Neuronal stem cell (in vitro differentiated cells): Measurements from ENCODE around the gene ADGRA1.
A peak's percentile ranks its signal among the peaks of the same experiment; 100 is the strongest.
"Not testable (repeated sequence)": the region's sequence is repeated elsewhere in the genome, so short reads cannot be mapped to it uniquely, and the experiment has no call there.

ENCODE experiments used
- DNase-seq: peaks from one replicate; pipeline ENCODE4 v3.0.0-alpha.2; 2013; ENCODE audit warnings: low spot score
- H2AFZ ChIP-seq: one replicate; pipeline ENCODE4 v1.6.1; 2013; ENCODE audit warnings: mild to moderate bottlenecking, low read length, inconsistent platforms
- H2AK5ac ChIP-seq: 2 replicates; pipeline ENCODE4 v1.6.1; 2013; ENCODE audit warnings: low read depth, mild to moderate bottlenecking, inconsistent platforms, low read length, moderate library complexity, mixed read lengths
- H2BK120ac ChIP-seq: 2 replicates; pipeline ENCODE4 v1.6.1; 2013; ENCODE audit warnings: low read depth, mild to moderate bottlenecking, inconsistent platforms, low read length, moderate library complexity, mixed read lengths
- H2BK12ac ChIP-seq: one replicate; pipeline ENCODE4 v1.6.1; 2013; ENCODE audit warnings: low read length, inconsistent platforms
- H2BK15ac ChIP-seq: 2 replicates; pipeline ENCODE4 v1.6.1; 2013; ENCODE audit warnings: mild to moderate bottlenecking, low read length, inconsistent platforms, mixed read lengths
- H2BK5ac ChIP-seq: one replicate; pipeline ENCODE4 v1.6.1; 2013; ENCODE audit warnings: inconsistent platforms, mild to moderate bottlenecking, low read length, moderate library complexity
- H3K14ac ChIP-seq: one replicate; pipeline ENCODE4 v1.6.1; 2013; ENCODE audit warnings: low read length, inconsistent platforms
- H3K18ac ChIP-seq: 2 replicates; pipeline ENCODE4 v1.6.1; 2013; ENCODE audit warnings: low read length, inconsistent platforms
- H3K23ac ChIP-seq: 2 replicates; pipeline ENCODE4 v1.6.1; 2013; ENCODE audit warnings: low read depth, mild to moderate bottlenecking, mixed read lengths, low read length, inconsistent platforms; ENCODE audit not compliant: poor library complexity
- H3K27ac ChIP-seq: replicated peaks from 3 replicates; pipeline ENCODE4 v1.5.1; 2013; ENCODE audit warnings: low read length, inconsistent platforms
- H3K27me3 ChIP-seq, 3 experiments: 2 replicates each; pipeline ENCODE4 v1.6.1; 2013; ENCODE audit warnings: low read length in 3 of 3, mild to moderate bottlenecking in 2 of 3, inconsistent platforms in 1 of 3, low read depth in 1 of 3, mixed read lengths in 1 of 3, moderate library complexity in 1 of 3; ENCODE audit not compliant: control insufficient read depth in 3 of 3, insufficient read depth in 3 of 3
- H3K36me3 ChIP-seq, 2 donors: replicated peaks in 1 of 2; 2 replicates each; pipeline ENCODE4 v1.6.1; 2013; ENCODE audit warnings: low read length in 2 of 2; ENCODE audit not compliant: control insufficient read depth in 2 of 2, insufficient read depth in 2 of 2
- H3K4ac ChIP-seq: 2 replicates; pipeline ENCODE4 v1.6.1; 2013; ENCODE audit warnings: inconsistent platforms, mild to moderate bottlenecking, low read length, moderate library complexity
- H3K4me1 ChIP-seq, 2 donors: 1 replicate in 1 of 2; 2 replicates in 1 of 2; pipeline ENCODE4 v1.6.1; 2013; ENCODE audit warnings: low read length in 2 of 2, low read depth in 1 of 2; ENCODE audit not compliant: control insufficient read depth in 2 of 2, insufficient read depth in 1 of 2
- H3K4me2 ChIP-seq: one replicate; pipeline ENCODE4 v1.6.1; 2013; ENCODE audit warnings: mild to moderate bottlenecking, low read length, inconsistent platforms; ENCODE audit not compliant: insufficient read depth, poor library complexity, severe bottlenecking
- H3K4me3 ChIP-seq, 2 donors: 2 replicates each; pipeline ENCODE4 v1.5.1; 2013; ENCODE audit warnings: low read length in 2 of 2, mild to moderate bottlenecking in 2 of 2, inconsistent platforms in 1 of 2, moderate library complexity in 1 of 2
- H3K79me1 ChIP-seq: one replicate; pipeline ENCODE4 v1.6.1; 2013; ENCODE audit warnings: low read depth, mild to moderate bottlenecking, inconsistent platforms, low read length, moderate library complexity
- H3K9ac ChIP-seq: one replicate; pipeline ENCODE4 v1.6.1; 2013; ENCODE audit warnings: mild to moderate bottlenecking, low read depth, low read length, inconsistent platforms; ENCODE audit not compliant: poor library complexity
- H3K9me3 ChIP-seq, 2 donors: replicated peaks in 1 of 2; 2 replicates each; pipeline versions ENCODE3 to v1.6.1; 2013; ENCODE audit warnings: low read length in 2 of 2, mild to moderate bottlenecking in 2 of 2, inconsistent platforms in 1 of 2, low read depth in 1 of 2, mixed read lengths in 1 of 2, moderate library complexity in 1 of 2; ENCODE audit not compliant: control insufficient read depth in 2 of 2, insufficient read depth in 1 of 2
- H4K8ac ChIP-seq: one replicate; pipeline ENCODE4 v1.6.1; 2013; ENCODE audit warnings: low read depth, mild to moderate bottlenecking, inconsistent platforms, low read length, moderate library complexity
- H4K91ac ChIP-seq: one replicate; pipeline ENCODE4 v1.6.1; 2013; ENCODE audit warnings: low read length, low read depth, mild to moderate bottlenecking, inconsistent platforms; ENCODE audit not compliant: poor library complexity
- whole genome bisulfite sequencing, 2 donors: extraction: QIAGEN DNeasy Blood & Tissue Kit; methylation state at CpG; one replicate each; pipeline ENCODE4 v1.1.7; 2013; ENCODE audit warnings: missing lambda C conversion rate in 2 of 2, mixed read lengths in 1 of 2; ENCODE audit not compliant: insufficient read length in 2 of 2, insufficient replicate concordance in 1 of 2; ENCODE audit errors: extremely low coverage in 2 of 2; 5-methylcytosine and 5-hydroxymethylcytosine counted together

Gene ADGRA1

DNA sequence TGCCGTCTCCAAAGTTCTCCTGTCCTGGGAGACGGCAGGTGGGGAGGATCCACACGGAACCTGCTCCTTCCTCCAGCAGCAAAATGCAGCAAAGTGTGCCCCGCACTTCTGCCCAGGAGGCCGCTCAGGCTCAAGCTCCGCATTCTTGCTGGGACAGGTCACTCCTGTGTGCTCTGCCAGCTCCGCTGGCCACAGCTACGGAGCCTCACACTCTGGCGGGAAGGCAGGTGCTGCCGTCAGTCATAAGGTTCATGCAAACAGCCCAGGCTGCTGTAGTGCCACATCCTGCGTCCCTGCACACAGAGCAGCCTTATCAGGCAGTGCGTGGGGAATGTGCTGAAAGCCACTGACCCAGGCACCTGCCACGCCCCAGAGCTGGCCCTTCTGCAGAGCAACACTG lies 22.4 kb downstream of the ADGRA1 start:
- H3K9ac ChIP-seq = no peak overlapping the region
- H3K27ac ChIP-seq = no peak overlapping the region
- H2BK12ac ChIP-seq = no peak overlapping the region
- H2AK5ac ChIP-seq = no peak overlapping the region
- no peak overlapping the region for H2BK120ac ChIP-seq
- H3K9me3 ChIP-seq = peaks cover 11 to 22% of the 10 kb centered on the region in 2 donors
- H3K14ac ChIP-seq = no peak overlapping the region
- no peaks in the 10 kb centered on the region for H3K27me3 ChIP-seq
- no peak overlapping the region for H2AFZ ChIP-seq
- H2BK15ac ChIP-seq = no peak overlapping the region
- H3K4ac ChIP-seq = no peak overlapping the region
- H3K79me1 ChIP-seq = peaks cover 3% of the 10 kb centered on the region
- no peak overlapping the region for H4K91ac ChIP-seq
- H2BK5ac ChIP-seq = no peak overlapping the region
- no CpG with 5 or more reads among the region's 13 CpGs for WGBS, 2 donors
- peak overlapping the region; percentile 27 for H3K18ac ChIP-seq
- no peak overlapping the region for H4K8ac ChIP-seq
- no peak for DNase-seq
- H3K4me2 ChIP-seq = no peak overlapping the region
- no peaks in the 10 kb centered on the region for H3K36me3 ChIP-seq
- H3K4me3 ChIP-seq = no peak overlapping the region
- no peak overlapping the region for H3K23ac ChIP-seq
- no peaks in the 10 kb centered on the region for H3K4me1 ChIP-seq

DNA sequence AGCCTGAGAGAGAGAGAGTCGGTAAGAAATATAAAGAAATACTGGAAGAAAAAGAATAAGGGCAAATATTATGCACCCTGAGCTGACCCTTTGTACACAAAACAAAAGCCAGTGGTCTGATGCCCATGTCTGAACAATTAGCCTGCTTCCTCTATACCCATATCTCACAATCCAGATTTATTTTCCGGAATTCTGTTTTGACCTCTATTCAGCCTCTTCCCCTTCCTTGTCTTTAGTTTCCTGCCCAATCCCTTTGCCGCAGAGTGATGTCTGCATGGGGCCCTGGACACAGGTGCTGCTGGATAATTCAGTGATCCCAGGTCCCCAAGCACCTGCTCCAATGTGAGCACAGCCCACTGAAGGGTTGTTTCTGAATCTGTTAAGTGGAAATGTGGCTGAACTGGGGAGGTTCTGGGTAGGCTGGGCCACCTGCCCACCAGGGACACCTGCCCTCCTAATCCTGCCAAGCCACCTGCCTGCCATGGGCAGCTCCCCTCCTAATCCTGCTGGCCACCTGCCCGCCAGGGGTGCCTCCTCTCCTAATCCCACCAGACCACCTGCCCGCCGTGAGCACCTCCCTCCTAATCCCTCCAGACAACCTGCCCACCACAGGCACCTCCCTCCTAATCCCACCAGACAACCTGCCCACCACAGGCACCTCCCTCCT lies 23.0 kb downstream of the ADGRA1 start:
- no peak overlapping the region for H2BK15ac ChIP-seq
- no peak overlapping the region for H2BK12ac ChIP-seq
- peak overlapping the region; percentile 43 for H3K23ac ChIP-seq
- H2AFZ ChIP-seq = no peak overlapping the region
- H3K4me2 ChIP-seq = no peak overlapping the region
- H2BK120ac ChIP-seq = no peak overlapping the region
- no peak overlapping the region for H3K14ac ChIP-seq
- H3K4me1 ChIP-seq = no peaks in the 10 kb centered on the region
- H2AK5ac ChIP-seq = peak overlapping the region; percentile 46
- no peaks in the 10 kb centered on the region for H3K27me3 ChIP-seq
- no peak overlapping the region for H3K4ac ChIP-seq
- peaks cover 3% of the 10 kb centered on the region for H3K79me1 ChIP-seq
- no peak overlapping the region for H3K27ac ChIP-seq
- H4K91ac ChIP-seq = no peak overlapping the region
- no peaks in the 10 kb centered on the region for H3K36me3 ChIP-seq
- WGBS, 2 donors = no CpG with 5 or more reads among the region's 6 CpGs
- H3K9me3 ChIP-seq = peaks cover 11 to 22% of the 10 kb centered on the region in 2 donors
- H3K18ac ChIP-seq = peak overlapping the region; percentile 38
- H3K9ac ChIP-seq = no peak overlapping the region
- H3K4me3 ChIP-seq = no peak overlapping the region
- no peak overlapping the region for H4K8ac ChIP-seq
- H2BK5ac ChIP-seq = no peak overlapping the region
- DNase-seq = no peak

DNA sequence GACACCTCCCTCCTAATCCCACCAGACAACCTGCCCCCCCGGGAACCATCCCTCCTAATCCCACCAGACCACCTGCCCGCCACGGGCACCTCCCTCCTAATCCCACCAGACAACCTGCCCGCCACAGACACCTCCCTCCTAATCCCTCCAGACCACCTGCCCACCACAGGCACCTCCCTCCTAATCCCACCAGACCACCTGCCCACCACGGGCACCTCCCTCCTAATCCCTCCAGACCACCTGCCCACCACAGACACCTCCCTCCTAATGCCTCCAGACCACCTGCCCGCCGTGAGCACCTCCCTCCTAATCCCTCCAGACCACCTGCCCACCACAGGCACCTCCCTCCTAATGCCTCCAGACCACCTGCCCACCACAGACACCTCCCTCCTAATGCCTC lies 23.9 kb downstream of the ADGRA1 start:
- not testable (repeated sequence) for H3K4me2 ChIP-seq, H3K36me3 ChIP-seq, H2BK15ac ChIP-seq, H3K27me3 ChIP-seq, H2AFZ ChIP-seq, H3K18ac ChIP-seq, H3K79me1 ChIP-seq, H2BK5ac ChIP-seq, H2BK12ac ChIP-seq, H3K9ac ChIP-seq, DNase-seq, H3K27ac ChIP-seq, H4K8ac ChIP-seq, H3K4me1 ChIP-seq, H4K91ac ChIP-seq, H2BK120ac ChIP-seq
- Histone ChIP-seq H3K4me3 (peak overlapping the region in 1 of 2 donors; percentile 43), H3K9me3 (peaks cover 11 to 18% of the 10 kb centered on the region in 2 donors), H2AK5ac (peak overlapping the region; percentile 83), H3K23ac (peak overlapping the region; percentile 93), H3K4ac (peak overlapping the region; percentile 100), H3K14ac (peak overlapping the region; percentile 100)
- WGBS, 2 donors = no CpG with 5 or more reads among the region's 7 CpGs

DNA sequence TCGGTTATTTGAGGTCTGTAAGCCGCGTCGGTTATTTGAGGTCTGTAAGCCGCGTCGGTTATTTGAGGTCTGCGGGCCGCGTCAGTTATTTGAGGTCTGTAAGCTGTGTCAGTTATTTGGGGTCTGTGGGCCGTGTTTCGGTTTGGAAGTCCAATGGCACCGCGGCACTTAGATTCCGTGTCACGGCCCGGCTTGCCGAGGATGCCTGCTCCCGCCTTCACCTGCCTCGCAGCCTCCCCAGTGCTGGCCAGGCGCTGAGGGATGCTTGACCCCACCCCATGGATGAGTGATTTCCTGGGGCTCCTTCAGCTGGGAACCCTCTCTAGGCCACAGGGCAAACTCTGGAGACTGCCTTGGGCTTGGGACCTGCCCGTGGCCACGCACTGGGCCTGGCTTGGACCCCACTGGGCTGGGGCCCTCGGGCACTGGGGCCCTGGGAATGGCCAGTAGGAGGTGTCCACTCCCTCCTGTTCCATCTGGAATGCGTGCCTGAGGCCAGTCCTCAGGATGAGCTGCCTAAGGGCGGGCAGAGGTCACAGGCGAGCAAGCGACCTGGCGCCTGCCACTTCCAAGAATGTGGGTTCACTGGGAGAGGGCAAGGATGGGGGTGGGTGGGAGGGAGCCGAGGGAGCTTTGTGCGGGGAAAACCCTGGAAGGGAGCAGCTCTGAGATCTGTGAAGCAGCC lies 25.6 kb downstream of the ADGRA1 start:
- no peak overlapping the region for H3K4me2 ChIP-seq
- H3K23ac ChIP-seq = peak overlapping the region; percentile 85
- no peak overlapping the region for H2BK120ac ChIP-seq
- no peak overlapping the region for H3K4ac ChIP-seq
- no peak overlapping the region for H3K9ac ChIP-seq
- H2BK5ac ChIP-seq = no peak overlapping the region
- H3K27me3 ChIP-seq = no peaks in the 10 kb centered on the region
- H4K8ac ChIP-seq = no peak overlapping the region
- H3K27ac ChIP-seq = no peak overlapping the region
- no peak overlapping the region for H2AK5ac ChIP-seq
- H3K4me3 ChIP-seq = no peak overlapping the region
- peaks cover 3% of the 10 kb centered on the region for H3K79me1 ChIP-seq
- H2AFZ ChIP-seq = no peak overlapping the region
- no peak for DNase-seq
- H3K18ac ChIP-seq = no peak overlapping the region
- H3K14ac ChIP-seq = peak overlapping the region; percentile 56
- peaks cover 1 to 6% of the 10 kb centered on the region in 2 donors for H3K9me3 ChIP-seq
- no peak overlapping the region for H2BK15ac ChIP-seq
- WGBS, 2 donors = no CpG with 5 or more reads among the region's 31 CpGs
- H3K36me3 ChIP-seq = no peaks in the 10 kb centered on the region
- no peak overlapping the region for H4K91ac ChIP-seq
- H2BK12ac ChIP-seq = peak overlapping the region; percentile 58
- H3K4me1 ChIP-seq = no peaks in the 10 kb centered on the region
